HG03460 (cell line): ENCODE measurements around the gene CAMSAP3.
"Not testable (repeated sequence)": the region's sequence is repeated elsewhere in the genome, so short reads cannot be mapped to it uniquely, and the experiment has no call there.

ENCODE experiments used
- ATAC-seq: cut with Tn5 transposase; IDR thresholded peaks from one replicate; pipeline ENCODE4 v1.9.1; 2021; ENCODE audit not compliant: unreplicated experiment

The CAMSAP3 gene

DNA sequence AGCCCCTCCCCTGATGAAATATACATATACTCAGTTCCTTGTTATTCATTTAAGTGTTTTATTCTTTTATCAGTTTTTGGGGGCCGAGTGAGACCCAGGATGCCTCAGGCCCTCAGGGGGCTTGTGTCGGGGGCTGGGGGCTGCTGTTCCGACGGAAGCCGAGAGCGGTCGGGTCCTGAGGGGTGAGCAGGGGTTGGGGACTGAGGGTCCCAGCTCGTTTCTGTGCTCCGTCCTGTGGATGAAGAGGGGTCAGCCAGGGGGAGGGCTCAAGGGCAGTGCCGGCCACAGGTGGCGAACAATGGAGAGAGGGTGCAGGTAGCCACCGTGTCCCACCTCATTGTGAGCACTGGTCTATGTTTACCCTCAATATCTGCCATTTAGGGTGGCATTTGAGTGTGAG is 35.9 kb downstream of the CAMSAP3 start:
- ATAC-seq: no peak

DNA sequence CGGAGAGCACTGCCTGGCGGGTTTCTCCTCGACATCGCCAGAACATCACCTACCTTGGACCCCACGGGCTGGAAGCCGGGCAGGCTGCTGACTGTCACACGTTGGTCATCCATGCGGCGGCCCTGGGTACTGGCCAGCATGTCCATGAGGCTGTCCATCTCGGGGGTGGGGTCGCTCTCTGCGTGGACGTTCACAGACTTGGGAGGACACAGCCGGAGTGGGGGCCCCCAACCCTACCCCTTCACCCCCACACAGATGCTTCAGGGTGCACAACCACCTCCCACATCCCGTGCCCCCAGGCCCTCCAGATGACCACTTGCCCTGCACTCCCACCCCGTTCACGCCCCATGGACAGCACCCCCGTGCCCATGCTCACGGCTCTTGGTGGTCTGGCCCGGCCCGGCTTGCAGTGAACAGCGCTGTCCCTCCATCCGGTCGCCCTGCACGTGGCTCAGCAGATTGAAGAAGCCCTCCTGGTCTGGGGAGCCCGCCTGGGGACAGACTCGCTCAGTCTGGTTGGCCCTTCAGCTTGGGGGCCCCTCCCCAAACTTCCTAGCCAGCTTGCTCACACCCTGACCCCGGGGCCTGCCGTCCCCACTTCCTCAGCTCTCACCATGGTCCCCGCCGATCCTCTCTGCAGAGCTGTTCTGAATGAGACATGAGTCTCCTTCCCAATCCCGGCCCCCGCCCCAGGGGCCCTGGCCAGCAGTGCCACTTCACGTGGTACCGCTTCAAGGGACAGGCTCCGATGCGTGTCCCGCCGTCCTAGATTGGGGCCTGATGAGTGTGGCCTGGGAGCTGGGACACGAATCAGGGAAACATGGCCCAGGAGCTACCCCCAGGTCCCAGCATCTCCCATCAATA is 36.9 kb downstream of the CAMSAP3 start:
- no peak for ATAC-seq

DNA sequence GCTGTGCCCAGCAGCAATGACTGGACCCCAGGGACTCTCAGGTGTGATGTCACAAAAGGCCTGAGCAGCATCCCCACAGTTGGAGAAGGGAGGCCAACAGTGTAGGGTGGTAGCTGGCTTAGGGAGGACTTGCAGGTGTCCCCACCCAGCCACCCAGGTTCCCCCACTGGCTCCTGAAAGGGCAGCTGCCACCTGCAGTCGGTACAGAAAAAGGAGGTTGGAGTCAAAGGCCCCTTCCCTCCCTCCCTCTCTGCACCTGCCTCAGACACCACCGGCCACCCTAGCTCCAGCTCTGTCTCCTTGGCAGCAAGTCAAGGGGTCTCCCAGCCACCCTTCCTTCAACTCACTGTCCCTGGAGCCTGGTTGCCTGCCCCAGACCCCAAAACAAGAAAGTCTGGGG is 38.0 kb downstream of the CAMSAP3 start, which contains the start of gene PCP2:
Gene PCP2 (minus strand): TSS at position 22 of the 400 bp plus-strand sequence. CDS start 262 bp downstream, outside the sequence.
- no peak for ATAC-seq

DNA sequence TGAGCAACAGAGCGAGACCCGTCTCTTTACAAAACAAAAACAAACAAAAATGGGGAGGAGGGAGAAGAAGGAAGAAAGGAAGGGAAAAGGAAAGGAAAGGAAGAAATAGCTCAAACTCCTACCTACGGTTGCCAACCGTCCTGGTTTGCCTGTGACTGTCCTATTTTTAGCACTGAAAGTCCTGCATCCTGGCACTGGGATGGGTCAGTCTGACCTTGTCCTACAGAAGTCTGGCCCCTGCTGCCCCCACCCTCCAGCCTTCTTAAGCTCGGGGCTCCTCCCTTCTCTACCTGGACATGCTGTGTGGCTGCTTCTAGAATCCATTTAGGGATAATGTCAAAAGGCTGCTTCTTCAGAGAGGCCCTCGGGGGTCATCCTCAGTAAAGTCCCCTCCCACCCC is 40.0 kb downstream of the CAMSAP3 start:
- no peak for ATAC-seq

DNA sequence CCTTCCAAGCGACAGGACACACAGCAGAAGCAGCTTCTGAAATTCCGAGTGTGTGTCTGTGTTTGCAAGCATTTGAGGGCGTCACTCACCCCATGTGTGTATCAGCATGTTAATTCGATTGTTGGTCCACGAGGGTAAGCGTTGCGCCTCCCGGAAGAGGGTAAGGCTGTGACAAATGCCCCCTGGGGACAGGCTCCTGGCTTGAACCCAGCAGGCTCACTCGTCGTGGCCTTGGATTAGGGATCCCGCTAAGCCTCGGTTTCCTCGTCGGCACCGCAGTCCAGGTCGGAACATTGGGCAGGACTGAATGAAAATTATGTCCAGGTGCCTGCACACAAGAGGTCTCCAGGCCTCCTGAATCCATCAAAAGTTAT is 40.6 kb downstream of the CAMSAP3 start:
- ATAC-seq: no peak

DNA sequence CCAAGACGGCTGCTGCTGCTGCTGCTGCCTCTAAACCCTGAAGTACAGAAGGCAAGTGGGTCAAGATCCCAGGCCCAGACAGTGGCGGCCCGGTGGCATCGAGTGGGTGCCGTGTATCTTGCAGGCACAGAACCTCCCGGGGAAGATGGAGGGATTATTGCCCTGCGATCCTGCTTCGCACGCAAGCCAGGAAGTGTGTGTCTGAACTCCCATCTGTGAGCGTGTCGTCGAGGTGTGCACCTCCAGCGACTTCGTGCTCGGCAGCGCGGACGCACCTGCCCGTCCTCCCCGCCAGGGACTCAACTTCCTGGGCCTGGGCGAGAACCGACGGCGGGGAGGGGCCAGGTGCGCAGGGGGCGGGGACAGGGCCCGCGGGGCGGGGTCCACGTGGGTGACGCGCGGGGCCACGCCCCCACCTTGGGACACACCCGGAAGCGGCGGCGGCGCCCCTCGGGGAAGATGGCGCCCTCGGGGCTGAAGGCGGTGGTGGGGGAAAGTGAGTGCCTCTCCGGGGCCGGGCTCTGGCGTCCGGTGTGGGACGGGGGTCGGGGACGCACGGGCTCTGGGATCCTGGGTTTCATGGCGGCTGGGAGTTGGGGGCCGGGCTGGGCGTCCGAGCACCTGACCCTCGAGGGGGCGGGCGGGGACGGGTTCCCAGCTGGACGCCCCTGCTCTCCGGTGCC is 41.2 kb downstream of the CAMSAP3 start, which contains the start of gene STXBP2:
Gene STXBP2 (plus strand): TSS at position 420 of the 683 bp plus-strand sequence. CDS start 40 bp downstream, at position 460.
- peak; percentile 56 for ATAC-seq

DNA sequence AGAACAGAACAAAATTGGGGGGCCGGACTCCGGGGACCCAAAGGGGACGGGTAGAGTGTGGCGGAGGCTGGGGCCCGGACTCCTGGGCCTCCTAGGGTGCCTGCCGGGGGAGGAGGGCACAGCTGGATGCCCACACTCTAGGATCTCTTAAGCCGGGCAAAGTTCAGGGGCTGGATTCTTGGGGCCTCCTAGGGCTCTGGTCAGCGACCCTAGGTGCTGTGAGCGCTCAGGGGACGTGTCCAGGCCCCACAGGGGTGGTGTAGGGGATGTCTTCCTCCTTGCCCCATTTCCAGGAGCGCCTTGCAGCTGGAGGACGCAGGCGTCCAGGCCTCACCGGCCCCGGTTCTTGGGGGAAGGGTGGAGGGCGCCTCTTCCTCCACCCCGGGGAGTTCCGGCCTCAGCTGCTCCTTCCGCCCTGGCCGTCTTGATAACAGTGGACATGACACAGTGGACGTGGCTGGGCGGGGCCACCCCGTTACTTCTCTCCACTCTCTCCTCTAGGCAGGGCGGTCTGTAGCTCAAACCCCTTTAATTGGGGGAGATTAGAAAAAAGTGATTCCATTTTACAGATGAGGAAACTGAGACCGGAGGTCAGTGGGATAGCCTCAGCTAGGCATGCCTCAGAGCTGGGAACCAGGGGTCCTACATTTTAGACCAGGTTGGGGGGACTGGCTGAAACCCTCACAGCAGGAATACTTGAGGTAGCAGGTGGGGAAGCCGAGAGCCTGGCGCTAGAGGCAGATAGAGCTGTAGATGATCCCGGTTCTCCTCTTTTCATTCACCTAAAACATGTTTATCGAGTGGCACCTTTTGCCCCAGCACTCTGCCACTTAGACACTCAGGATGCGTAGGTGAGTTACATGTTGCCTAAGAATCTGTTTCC is 42.0 kb downstream of the CAMSAP3 start:
- ATAC-seq: no peak

DNA sequence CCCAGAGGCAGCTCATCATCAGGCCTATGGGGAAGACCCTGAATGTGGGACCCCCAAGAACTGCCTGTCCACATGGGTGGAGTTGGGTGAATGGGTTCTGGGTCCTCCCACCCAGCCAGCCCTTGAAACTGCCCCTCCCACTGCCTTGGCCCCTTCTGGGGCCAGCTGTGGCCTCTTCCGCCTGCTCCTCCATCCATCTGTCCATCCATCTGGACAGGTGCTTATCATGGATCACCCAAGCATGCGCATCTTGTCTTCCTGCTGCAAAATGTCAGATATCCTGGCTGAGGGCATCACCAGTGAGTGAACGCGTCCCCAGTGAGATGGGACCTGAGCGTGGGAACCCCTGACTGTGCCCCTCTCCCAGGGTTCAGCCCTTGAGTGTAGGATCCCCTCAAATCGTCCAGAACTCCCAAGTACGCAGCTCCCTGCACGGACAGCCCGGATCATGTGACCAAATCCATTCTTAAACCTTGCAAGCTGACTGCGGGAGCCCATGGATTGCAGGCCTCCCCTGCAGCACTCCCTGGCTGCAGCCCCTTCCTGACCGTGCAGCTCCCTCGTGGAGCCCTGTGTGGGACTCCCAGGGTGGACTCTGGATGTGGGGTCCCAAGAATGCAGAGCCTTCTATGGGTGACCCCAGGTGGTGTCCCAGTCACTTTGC is 43.3 kb downstream of the CAMSAP3 start:
- no peak for ATAC-seq

DNA sequence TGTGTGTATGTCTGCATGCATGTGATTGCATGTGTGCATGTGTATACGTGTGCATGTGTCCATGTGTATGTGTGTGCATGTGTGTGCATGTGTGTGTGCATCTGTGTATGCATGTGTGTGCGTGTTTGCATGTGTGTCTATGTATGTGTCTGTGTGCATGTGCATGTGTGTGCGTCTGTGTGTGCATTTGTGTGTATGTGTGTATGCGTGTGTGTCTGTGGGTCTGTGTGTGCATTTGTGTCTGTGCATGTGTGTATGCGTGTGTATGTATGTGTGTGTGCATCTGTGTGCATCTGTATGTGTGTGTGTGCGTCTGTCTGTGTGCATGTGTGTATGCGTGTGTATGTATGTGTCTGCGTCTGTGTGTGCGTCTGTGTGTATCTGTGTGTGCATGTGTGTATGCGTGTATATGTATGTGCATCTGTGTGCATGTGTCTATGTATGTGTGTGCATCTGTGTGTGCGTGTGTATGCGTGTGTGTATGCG is 44.2 kb downstream of the CAMSAP3 start:
- no peak for ATAC-seq

DNA sequence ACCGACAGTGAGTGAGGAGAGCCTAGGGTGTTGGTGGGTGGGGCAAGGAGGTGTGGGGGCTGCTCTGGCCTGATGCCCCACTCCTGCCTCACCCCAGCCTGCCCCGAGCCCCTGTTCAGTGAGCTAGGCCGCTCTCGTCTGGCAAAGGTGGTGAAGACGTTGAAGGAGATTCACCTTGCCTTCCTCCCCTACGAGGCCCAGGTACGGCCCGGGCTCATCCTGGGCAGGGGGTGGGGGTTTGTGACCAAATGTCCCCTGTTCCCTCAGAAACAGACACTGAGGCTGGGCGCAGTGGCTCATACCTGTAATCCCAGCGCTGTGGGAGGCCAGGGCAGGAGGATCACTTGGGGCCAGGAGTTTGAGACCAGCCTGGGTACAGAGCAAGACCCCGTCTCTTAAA is 45.1 kb downstream of the CAMSAP3 start:
- no peak for ATAC-seq

DNA sequence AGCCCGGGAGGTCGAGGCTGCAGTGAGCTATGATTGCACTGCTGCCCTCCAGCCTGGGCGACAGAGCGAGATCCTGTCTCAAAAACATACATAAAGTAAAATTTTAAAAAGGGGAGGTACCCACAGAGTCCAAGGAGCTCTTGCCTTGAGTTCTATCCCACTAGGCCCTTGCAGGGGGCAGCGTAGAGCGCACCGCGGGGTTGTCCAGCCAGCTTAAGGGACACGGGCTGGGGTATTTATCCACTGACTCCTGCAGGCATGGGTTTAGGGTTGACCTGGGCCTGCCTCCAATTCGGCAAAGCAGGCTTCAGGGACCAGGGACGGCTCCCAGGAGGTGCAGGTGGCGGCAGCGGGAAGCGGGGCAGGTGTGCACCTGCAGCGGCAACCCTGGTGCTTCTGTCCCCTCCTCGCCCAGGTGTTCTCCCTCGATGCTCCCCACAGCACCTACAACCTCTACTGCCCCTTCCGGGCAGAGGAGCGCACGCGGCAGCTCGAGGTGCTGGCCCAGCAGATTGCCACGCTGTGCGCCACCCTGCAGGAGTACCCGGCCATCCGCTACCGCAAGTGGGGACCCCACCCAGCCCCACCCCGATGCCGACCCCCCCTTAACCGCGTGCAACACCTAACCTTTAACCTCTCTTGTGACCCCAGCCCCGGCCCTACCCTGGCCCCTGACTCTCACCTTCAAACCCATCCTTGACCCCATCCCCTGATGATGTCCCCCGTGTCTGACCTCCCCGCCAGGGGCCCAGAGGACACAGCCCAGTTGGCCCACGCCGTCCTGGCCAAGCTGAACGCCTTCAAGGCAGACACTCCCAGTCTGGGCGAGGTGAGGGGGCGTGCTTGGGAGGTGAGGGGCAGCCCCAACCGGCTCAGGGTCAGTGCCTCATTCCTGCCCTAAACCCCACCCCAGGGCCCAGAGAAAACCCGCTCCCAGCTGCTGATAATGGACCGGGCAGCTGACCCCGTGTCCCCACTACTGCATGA is 45.9 kb downstream of the CAMSAP3 start:
- ATAC-seq: no peak

DNA sequence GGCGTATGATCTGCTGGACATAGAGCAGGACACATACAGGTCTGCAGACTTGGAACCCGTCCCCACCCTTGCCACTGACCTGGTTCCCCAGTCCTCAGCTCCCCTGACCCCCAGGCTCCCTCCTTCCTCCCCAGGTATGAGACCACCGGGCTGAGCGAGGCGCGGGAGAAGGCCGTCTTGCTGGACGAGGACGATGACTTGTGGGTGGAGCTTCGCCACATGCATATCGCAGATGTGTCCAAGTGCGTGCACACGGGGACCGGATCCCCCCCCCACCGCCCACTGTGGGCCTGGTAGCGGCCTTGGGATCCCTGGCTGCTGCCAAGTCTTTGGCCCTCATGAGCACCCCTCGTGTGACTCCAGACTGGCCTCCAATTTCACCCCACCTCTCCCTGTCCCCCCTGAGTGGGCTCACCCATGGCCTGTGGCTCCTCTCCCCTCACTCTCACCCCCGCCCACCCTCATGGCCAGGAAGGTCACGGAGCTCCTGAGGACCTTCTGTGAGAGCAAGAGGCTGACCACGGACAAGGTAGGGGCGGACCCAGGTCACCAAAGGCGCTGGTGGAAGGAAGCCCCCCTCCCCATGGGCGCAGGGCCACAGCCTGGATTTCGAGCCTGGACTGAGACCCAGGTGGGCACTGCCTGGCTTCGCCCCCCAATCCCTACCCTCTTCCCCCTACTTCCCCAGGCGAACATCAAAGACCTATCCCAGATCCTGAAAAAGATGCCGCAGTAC is 46.8 kb downstream of the CAMSAP3 start:
- no peak for ATAC-seq

DNA sequence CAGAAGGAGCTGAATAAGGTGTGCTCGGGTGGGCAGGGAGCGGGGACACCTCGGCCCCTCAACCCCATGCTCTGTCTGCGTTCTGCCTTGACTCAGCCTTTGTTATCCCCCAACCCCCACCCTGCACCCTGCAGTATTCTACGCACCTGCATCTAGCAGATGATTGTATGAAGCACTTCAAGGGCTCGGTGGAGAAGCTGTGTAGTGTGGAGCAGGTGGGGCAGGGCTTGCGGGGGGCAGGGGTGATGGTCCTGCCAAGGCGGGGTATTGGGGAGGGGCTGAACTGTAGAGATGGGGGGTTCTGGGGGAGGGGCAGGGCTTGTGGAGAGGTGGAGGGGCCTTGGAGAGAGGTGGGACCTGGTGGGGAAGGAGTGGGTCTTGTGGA is 47.4 kb downstream of the CAMSAP3 start:
- ATAC-seq: no peak

DNA sequence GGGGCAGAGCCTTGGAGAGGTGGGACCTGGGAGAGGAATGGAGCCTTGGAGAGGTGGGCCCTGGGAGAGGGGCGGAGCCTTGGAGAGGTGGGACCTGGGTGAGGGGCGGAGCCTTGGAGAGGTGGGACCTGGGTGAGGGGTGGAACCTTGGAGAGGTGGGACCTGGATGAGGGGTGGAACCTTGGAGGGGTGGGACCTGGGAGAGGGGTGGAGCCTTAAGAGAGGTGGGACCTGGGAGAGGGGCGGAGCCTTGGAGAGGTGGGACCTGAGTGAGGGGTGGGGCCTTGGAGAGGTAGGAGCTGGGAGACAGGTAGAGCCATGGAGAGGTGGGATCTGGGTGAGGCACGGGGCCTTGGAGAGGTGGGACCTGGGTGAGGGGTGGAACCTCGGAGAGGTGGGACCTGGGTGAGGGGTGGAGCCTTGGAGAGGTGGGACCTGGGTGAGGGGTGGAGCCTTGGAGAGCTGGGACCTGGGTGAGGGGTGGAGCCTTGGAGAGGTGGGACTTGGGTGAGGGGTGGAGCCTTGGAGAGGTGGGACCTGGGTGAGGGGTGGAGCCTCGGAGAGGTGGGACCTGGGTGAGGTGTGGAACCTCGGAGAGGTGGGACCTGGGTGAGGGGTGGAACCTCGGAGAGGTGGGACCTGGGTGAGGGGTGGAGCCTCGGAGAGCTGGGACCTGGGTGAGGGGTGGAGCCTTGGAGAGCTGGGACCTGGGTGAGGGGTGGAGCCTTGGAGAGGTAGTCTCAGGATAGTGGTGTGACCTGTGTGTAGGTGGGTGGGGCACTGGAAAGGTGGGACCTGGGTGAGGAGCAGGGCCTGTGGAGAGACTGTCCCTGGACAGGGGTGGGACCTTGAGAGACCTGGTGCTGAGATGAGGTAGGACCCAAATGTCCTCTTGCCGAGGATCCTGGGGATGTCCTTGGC is 48.2 kb downstream of the CAMSAP3 start:
- not testable (repeated sequence) for ATAC-seq

DNA sequence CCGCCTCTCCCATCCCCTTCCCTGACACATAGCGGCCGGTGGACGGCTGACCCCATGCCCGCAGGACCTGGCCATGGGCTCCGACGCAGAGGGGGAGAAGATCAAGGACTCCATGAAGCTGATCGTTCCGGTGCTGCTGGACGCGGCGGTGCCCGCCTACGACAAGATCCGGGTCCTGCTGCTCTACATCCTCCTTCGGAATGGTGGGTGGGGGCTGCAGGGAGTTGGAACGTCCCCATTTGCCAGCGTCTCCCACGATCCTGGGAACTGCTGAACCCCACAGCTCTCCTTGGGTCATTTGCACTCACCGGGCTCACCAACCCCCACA is 48.9 kb downstream of the CAMSAP3 start:
- no peak for ATAC-seq

DNA sequence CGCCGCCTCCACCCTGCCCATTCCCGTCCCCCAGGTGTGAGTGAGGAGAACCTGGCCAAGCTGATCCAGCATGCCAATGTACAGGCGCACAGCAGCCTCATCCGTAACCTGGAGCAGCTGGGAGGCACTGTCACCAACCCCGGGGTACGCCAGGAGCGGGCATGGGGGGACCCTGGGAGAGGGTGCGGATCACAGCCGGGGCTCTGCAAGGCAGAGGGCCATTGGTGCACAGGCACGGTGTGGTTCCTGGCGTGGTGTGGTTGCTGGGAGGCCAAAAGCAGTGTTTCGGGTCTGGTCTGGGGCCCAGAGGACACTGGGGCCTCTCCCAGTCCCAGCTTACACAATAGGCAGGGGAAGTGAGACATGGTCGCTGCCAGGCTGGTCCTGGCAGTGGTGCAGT is 49.5 kb downstream of the CAMSAP3 start:
- ATAC-seq: no peak

DNA sequence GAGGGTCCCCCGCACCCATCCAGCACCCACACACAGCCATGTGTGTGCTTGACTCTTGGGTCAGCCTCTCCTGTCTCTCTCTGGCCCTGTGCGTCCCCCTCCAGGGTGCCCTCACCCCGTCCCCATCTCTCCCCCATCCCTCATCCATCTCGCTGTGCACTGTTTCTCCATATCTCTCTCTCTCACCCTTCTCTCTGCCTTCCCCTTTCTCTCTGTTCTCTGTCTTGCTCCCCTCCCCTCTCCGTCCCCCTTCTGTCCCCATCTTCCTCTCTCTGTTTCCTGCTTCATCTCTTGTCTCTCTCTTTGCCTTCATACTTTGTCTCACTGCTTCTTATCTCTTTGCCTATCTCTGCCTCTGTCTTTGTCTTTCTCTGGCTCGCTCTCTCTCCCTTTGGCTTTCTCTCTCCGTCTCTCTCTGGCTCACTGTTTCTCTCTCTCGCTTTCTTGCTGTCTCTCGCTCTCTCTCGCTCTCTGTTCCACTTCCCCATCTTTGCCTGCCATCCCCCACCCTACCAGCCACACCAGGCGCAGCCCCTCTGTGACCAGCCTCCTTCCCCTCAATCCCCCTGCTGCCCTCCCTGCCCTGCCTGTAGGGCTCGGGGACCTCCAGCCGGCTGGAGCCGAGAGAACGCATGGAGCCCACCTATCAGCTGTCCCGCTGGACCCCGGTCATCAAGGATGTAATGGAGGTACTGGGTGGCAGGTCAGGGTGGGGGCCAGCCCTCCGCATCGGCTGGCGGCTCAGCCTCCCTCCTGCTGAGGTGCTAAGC is 50.2 kb downstream of the CAMSAP3 start:
- ATAC-seq: no peak
